GM12864 (cell line): Measurements from ENCODE around the gene CALML5.

Experiments used
- DNase-seq: peaks from one replicate; pipeline ENCODE4 v3.0.0-alpha.2; 2011; ENCODE audit warnings: low read depth
- H3K4me3 ChIP-seq: 2 replicates; pipeline ENCODE4 v1.5.1; 2011; ENCODE audit warnings: mild to moderate bottlenecking, low read depth, low read length, control low read depth
- TF ChIP-seq, protein P1 (sequence below): IDR thresholded peaks from 2 replicates; pipeline ENCODE4 v1.5.1; 2011; ENCODE audit warnings: low read depth, mild to moderate bottlenecking, moderate library complexity, low read length, control low read depth, inconsistent platforms; ENCODE audit errors: missing control alignments

The CALML5 gene

DNA sequence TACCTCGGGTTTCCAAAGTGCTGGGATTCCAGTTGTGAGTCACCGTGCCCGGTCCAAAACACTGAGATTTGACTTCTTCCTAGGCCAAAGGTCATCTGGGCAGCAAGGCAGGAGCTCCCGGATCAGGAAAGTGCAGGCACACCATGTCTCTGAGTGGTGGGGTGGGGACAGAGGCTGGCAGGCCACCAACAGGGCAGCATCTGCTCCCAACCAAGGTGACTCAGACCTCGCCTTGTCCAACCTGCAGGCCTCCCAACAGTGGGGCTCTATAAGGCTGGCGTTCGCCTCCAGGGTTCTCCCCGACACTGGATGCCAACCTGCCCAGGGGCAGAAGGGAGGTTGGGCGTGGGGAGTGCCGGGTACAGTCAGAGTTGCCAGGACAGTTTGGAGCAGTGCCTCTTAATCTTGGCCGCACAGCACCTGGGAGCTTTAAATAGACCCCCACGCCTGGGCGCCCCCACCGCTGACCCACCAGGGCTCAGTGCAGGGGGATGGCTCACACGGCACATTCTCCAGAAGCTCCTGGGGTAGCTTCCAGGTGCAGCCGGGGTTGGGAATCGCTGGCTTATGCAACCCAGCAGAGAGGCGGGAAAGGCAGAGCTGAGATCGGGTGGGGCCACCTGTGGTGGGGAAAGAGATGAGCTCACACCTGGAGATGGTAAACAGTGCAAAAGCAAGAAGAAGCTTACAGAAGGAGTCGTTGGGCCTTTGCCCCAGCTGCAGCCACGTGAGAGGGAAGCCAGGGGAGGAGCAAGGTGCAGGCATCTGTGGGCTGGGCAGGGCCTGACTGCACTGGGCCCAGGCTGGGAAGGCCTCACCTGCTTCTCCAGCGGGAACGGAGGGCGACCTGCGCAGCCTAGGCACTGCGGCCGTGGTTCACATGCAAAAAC, 10.9 kb downstream of the CALML5 start:
- DNase-seq: no peak
- TF ChIP-seq, protein P1, sequence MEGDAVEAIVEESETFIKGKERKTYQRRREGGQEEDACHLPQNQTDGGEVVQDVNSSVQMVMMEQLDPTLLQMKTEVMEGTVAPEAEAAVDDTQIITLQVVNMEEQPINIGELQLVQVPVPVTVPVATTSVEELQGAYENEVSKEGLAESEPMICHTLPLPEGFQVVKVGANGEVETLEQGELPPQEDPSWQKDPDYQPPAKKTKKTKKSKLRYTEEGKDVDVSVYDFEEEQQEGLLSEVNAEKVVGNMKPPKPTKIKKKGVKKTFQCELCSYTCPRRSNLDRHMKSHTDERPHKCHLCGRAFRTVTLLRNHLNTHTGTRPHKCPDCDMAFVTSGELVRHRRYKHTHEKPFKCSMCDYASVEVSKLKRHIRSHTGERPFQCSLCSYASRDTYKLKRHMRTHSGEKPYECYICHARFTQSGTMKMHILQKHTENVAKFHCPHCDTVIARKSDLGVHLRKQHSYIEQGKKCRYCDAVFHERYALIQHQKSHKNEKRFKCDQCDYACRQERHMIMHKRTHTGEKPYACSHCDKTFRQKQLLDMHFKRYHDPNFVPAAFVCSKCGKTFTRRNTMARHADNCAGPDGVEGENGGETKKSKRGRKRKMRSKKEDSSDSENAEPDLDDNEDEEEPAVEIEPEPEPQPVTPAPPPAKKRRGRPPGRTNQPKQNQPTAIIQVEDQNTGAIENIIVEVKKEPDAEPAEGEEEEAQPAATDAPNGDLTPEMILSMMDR: no peak
- H3K4me3 ChIP-seq: no peak overlapping the region

DNA sequence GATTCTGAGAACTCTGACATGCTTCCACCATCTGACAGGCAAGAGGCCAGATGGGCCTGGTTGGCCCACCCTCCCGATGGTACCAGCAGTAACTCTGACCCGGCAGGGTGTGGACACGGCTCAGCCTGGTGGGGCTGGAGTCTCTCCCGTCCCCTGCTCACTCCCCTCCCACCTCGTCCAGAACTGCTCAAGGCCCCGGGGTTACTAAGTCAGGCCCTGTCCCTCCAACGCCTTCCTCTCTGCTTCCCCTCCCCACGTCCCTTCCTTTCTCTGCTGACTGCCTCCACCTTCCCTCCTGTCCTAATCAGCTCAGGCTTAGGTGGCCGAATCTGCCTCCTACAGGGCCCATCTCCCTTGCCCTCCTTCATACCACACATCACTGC, 12.5 kb downstream of the CALML5 start:
- no peak for DNase-seq
- no peak overlapping the region for H3K4me3 ChIP-seq
- TF ChIP-seq, protein P1: no peak

DNA sequence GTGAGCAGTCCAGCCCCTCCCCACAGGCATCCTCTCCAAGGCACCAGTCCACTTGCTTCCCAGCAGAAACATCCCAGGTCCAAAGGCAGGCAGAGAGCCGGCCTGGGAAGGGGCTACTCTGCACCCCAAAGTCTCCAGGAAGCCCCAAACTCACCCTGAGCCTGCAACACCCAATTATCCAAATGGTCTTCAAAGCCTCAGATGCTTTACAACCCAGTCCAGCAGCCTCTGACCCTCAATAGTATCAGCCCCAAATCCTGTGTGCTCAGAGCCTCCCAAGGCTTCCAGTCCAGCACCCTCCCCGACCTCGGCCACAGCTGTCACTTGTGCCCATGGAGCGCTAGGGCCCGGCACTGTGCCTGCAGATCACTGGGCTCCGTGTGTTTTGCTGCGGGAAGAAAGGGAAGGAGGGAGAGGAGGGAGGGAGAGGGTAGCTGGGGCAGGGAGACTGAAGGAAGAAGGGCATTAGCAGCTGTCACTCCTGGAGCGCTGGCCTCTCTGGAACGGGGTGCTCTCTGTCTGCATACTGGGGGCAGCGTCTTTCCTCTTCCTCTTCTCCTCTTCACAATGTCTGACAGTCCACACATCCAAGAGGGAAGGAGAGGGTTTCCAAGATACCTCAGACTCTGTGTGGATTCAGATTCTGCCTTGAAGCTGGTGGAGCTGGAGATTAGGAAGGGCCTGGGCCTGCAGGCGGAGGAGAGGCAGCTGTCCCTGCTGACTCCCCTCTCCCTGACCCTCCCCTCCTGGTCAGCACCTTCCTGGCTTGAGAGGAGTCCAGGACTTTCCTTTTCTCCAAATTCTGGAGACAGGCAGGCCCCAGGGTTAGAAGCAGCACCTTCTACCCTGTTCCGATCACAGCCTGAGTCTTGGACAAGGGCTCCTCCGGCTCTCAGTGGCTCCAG, 13.2 kb downstream of the CALML5 start:
- H3K4me3 ChIP-seq: no peak overlapping the region
- DNase-seq: no peak
- TF ChIP-seq, protein P1: no peak

DNA sequence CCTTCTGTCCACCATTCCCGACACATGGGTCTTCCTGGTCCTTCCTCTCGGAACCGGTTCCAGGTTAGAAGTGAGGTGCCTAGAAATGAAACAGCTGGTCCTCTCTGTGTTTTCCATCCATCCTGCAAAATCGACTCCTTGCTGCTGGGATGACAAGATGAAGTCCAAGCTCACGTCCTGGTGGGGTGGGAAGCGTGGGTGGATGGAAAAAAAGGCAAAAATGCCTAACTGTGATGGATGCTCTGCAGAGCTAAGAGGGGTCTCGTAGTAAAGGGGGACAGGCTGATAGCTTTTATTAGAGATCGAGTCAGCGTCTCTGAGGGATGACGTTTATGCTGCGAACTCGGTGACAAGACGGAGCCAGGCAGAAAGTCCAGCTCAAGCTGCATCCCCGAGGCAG, 14.1 kb downstream of the CALML5 start:
- no peak for DNase-seq
- H3K4me3 ChIP-seq: no peak overlapping the region
- TF ChIP-seq, protein P1: no peak

DNA sequence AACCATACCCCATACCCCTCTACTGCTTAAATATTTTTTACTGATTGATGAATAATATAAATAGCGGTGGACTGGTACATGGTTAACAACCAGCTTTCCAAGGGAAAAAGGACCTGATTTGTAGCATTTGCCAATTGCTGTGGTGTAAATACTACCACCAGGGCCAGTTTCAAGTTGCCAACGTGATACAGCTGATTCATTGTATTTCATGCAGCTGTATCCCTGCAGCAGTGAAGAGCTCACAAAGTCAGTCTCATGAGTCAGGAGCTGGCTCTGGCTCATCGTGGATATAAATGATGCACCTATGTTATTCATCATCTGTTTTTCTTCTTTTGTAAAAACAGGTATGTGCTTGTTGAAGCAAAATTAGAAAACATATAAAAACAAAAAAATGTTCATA, 15.2 kb downstream of the CALML5 start:
- TF ChIP-seq, protein P1: no peak
- no peak overlapping the region for H3K4me3 ChIP-seq
- DNase-seq: no peak

DNA sequence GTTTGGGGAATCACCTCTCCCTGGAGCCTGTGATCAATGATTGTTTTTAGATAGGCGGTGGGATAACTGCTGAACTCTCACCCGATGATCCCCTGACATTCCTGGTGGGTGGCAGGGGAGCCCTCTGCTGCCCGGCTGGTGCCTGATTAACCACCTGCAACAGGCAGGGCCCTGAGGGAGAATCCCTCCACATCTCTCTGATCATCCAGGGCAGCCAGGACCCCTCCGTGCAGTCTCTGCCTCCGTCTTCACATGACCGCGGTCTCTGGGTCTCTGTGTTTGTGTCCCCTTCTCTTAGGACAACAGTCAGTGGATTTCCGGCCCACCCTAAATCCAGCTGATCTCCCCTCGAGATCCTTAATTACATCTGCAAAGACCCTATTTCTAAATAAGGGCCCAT, 17.4 kb downstream of the CALML5 start:
- H3K4me3 ChIP-seq: no peak overlapping the region
- DNase-seq: no peak
- TF ChIP-seq, protein P1: no peak
